Naive thymus-derived CD4-positive, alpha-beta T cell (primary cell): Measurements from ENCODE around the gene ABHD17B. TPM values are rescaled to one million over a fixed set of nuclear protein-coding genes. Genes with fewer than 3 reads are reported as not detected.

Experiments
- ATAC-seq: fragments of 150-1000 bp; cut with Tn5 transposase; 2 replicates; pipeline ENCODE4 v1.10.0; 2021; ENCODE audit warnings: mild to moderate bottlenecking, moderate library complexity
- CTCF ChIA-PET: fragments of 350-600 bp; sonication (Branson Sonifier 250); formaldehyde crosslinking; loops from one replicate; lab custom pipeline; 2021; ENCODE audit warnings: antibody characterized with exemption; lab: Charles Lee
- POLR2A ChIA-PET: fragments of 350-600 bp; sonication (Branson Sonifier 250); formaldehyde crosslinking; loops from one replicate; lab custom pipeline; 2021; ENCODE audit warnings: antibody characterized with exemption, inconsistent platforms; lab: Charles Lee
- DNase-seq, 9 donors: peaks; one replicate each; pipeline versions ENCODE4 v3.0.0 to v3.0.0-alpha.2; 2020 to 2022; ENCODE audit warnings: mixed read lengths in 1 of 9
- H3K27ac ChIP-seq: one replicate; pipeline ENCODE4 v1.7.0; 2013; ENCODE audit warnings: mild to moderate bottlenecking, low read depth, low read length, moderate library complexity
- H3K27me3 ChIP-seq, 2 donors: one replicate each; pipeline ENCODE4 v1.7.0; 2013; ENCODE audit warnings: low read length in 2 of 2, mild to moderate bottlenecking in 2 of 2, moderate library complexity in 2 of 2; ENCODE audit not compliant: control insufficient read depth in 2 of 2, insufficient read depth in 2 of 2
- H3K36me3 ChIP-seq, 3 experiments: 1 replicate in 2 of 3; 2 replicates in 1 of 3; pipeline ENCODE4 v1.7.0; 2013; ENCODE audit warnings: low read length in 3 of 3, mild to moderate bottlenecking in 3 of 3, moderate library complexity in 1 of 3; ENCODE audit not compliant: insufficient read depth in 3 of 3, control insufficient read depth in 2 of 3
- H3K4me1 ChIP-seq, 2 donors: one replicate each; pipeline ENCODE4 v1.7.0; 2013; ENCODE audit warnings: low read length in 2 of 2, mild to moderate bottlenecking in 2 of 2, moderate library complexity in 1 of 2; ENCODE audit not compliant: control insufficient read depth in 2 of 2, insufficient read depth in 2 of 2
- H3K4me3 ChIP-seq: 2 replicates; pipeline ENCODE4 v1.7.0; 2013; ENCODE audit warnings: mild to moderate bottlenecking, low read length
- H3K9me3 ChIP-seq, 3 experiments: 1 replicate in 2 of 3; 2 replicates in 1 of 3; pipeline ENCODE4 v1.7.0; 2013; ENCODE audit warnings: low read length in 3 of 3; ENCODE audit not compliant: control insufficient read depth in 2 of 3
- H3K27ac Mint-ChIP-seq, 9 donors: one replicate each; pipeline ENCODE4 v1.8.0; 2020 to 2022; ENCODE audit warnings: mixed read lengths in 9 of 9, mild to moderate bottlenecking in 8 of 9, moderate library complexity in 5 of 9, inconsistent platforms in 2 of 9
- H3K27me3 Mint-ChIP-seq, 5 donors: one replicate each; pipeline ENCODE4 v1.8.0; 2021 to 2022; ENCODE audit warnings: mixed read lengths in 5 of 5, mild to moderate bottlenecking in 1 of 5
- H3K36me3 Mint-ChIP-seq, 5 donors: one replicate each; pipeline ENCODE4 v1.8.0; 2020 to 2022; ENCODE audit warnings: mixed read lengths in 5 of 5, mild to moderate bottlenecking in 3 of 5, inconsistent platforms in 1 of 5
- H3K4me1 Mint-ChIP-seq, 7 donors: one replicate each; pipeline ENCODE4 v1.8.0; 2020 to 2022; ENCODE audit warnings: mixed read lengths in 7 of 7, mild to moderate bottlenecking in 3 of 7, inconsistent platforms in 1 of 7
- H3K4me3 Mint-ChIP-seq, 10 donors: one replicate each; pipeline ENCODE4 v1.8.0; 2020 to 2022; ENCODE audit warnings: mild to moderate bottlenecking in 10 of 10, mixed read lengths in 10 of 10, moderate library complexity in 6 of 10, inconsistent platforms in 2 of 10
- H3K9me3 Mint-ChIP-seq, 11 donors: one replicate each; pipeline ENCODE4 v1.8.0; 2020 to 2022; ENCODE audit warnings: mixed read lengths in 11 of 11, mild to moderate bottlenecking in 4 of 11, inconsistent platforms in 1 of 11, moderate library complexity in 1 of 11
- intact Hi-C, 2 donors: fragments of 100-400 bp; cut with micrococcal nuclease; formaldehyde crosslinking; loops; one replicate each; pipeline ENCODE4 v1.15.1; 2023
- polyA plus RNA-seq, 2 donors: library from polyadenylated mRNA; unstranded; fragments of 300-500 nt; fragmentation: Illumina TruSeq; gene quantifications; one replicate each; pipeline ENCODE4 v1.2.3, GENCODE V29; 2021
- total RNA-seq, 6 experiments: library from RNA in 5 of 6; stranded (reverse) in 5 of 6; gene quantifications; 1 replicate in 5 of 6; 2 replicates in 1 of 6; pipeline ENCODE4 v1.2.3 and lab custom pipeline; 2021 to 2026

ABHD17B gene
- total and polyA plus RNA-seq, 7 experiments from 2014 or later: 9.9 to 26.1 (median 19.4) TPM

DNA sequence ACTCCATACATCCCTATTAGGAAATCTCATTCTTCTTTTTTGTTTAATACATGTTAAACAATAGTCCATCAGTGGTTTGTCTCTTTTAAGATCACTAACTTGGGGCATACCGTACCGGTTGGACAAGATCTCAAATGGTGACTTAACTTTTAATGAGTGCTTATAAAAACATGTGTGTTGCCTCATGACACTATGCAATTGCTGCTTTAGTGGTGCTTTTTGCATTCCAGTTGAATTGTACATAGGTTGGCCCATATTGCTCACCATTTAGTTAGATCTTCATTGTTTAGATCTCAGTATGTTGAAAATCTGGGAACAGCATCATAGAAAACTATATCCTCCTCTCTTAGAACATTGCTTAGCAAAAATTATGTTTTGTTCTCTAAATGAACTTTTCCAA, 18.2 kb upstream of the ABHD17B start:
- Histone ChIP-seq H3K27me3 (no peaks in the 10 kb centered on the region), H3K27ac (no peak overlapping the region), H3K9me3 (no peaks in the 10 kb centered on the region), H3K4me3 (no peak overlapping the region), H3K4me1 (no peaks in the 10 kb centered on the region), H3K36me3 (no peaks in the 10 kb centered on the region)
- H3K4me1 Mint-ChIP-seq: peaks cover 4 to 24% (median 9%) of the 10 kb centered on the region in 7 donors
- CTCF ChIA-PET: no interaction called here
- intact Hi-C loops: no loop called here
- no peaks in the 10 kb centered on the region for H3K27me3 Mint-ChIP-seq
- no peak overlapping the region for H3K4me3 Mint-ChIP-seq
- POLR2A ChIA-PET: no interaction called here
- ATAC-seq (no peak), DNase-seq (no peak)
- H3K36me3 Mint-ChIP-seq: peaks cover 0 to 44% (median 27%) of the 10 kb centered on the region in 5 donors
- no peak overlapping the region for H3K27ac Mint-ChIP-seq
- H3K9me3 Mint-ChIP-seq: peaks cover 0 to 4% (median 0%) of the 10 kb centered on the region in 11 donors

DNA sequence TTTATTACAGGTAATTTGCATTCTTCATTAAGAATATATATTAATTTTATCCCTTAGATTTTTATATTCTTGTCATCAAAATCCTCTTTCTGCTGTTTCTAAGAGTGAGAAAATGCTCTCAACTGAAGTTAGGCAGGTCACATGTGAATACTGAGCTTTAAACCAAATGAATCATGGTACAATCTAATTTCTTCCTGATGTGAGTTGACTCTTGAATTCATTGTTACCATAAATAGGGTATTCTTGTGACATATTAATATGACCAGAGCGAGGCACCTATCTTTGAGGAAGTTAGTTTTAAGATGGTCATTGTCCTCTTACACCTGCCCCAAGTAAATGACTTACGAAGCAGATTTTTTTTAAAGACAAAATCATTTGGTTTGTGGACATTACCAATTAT, 17.8 kb upstream of the ABHD17B start:
- intact Hi-C loops: no loop called here
- ATAC-seq: no peak
- Histone ChIP-seq H3K27me3 (no peaks in the 10 kb centered on the region), H3K36me3 (no peaks in the 10 kb centered on the region), H3K4me3 (no peak overlapping the region), H3K4me1 (no peaks in the 10 kb centered on the region), H3K27ac (no peak overlapping the region), H3K9me3 (no peaks in the 10 kb centered on the region)
- H3K9me3 Mint-ChIP-seq: peaks cover 0 to 4% (median 0%) of the 10 kb centered on the region in 11 donors
- H3K27me3 Mint-ChIP-seq: no peaks in the 10 kb centered on the region
- DNase-seq: no peak
- peaks cover 0 to 44% (median 31%) of the 10 kb centered on the region in 5 donors for H3K36me3 Mint-ChIP-seq
- H3K27ac Mint-ChIP-seq: no peak overlapping the region
- ChIA-PET POLR2A (no interaction called here), CTCF (no interaction called here)
- peaks cover 5 to 23% (median 9%) of the 10 kb centered on the region in 7 donors for H3K4me1 Mint-ChIP-seq
- H3K4me3 Mint-ChIP-seq: no peak overlapping the region

DNA sequence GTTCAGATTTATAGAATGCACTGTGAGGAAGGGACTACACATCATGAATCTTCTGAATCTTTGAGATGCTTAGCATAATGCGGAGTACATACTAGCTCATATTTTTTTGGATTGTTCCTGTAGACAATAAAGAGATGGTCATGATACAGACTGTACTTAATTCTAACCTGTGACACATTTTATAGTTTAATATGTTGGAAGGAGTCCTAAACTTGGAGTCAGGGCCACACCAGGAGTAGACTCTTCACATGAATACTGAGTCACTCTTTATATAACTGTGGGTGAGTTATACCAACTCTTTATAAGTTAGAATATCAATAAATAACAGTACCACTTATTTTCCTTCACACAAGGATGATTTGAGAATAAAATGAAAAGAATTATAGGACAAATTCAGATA, 17.4 kb upstream of the ABHD17B start:
- H3K27me3 Mint-ChIP-seq: no peaks in the 10 kb centered on the region
- H3K9me3 Mint-ChIP-seq: peaks cover 0 to 4% (median 0%) of the 10 kb centered on the region in 11 donors
- intact Hi-C loops: no loop called here
- DNase-seq (no peak), ATAC-seq (no peak)
- H3K4me1 Mint-ChIP-seq: peaks cover 5 to 23% (median 11%) of the 10 kb centered on the region in 7 donors
- CTCF ChIA-PET: no interaction called here
- Histone ChIP-seq H3K9me3 (no peaks in the 10 kb centered on the region), H3K27ac (no peak overlapping the region), H3K27me3 (no peaks in the 10 kb centered on the region), H3K4me3 (no peak overlapping the region), H3K36me3 (no peaks in the 10 kb centered on the region), H3K4me1 (no peaks in the 10 kb centered on the region)
- no peak overlapping the region for H3K27ac Mint-ChIP-seq
- POLR2A ChIA-PET: no interaction called here
- H3K36me3 Mint-ChIP-seq: peaks cover 0 to 44% (median 33%) of the 10 kb centered on the region in 5 donors
- H3K4me3 Mint-ChIP-seq: no peak overlapping the region

DNA sequence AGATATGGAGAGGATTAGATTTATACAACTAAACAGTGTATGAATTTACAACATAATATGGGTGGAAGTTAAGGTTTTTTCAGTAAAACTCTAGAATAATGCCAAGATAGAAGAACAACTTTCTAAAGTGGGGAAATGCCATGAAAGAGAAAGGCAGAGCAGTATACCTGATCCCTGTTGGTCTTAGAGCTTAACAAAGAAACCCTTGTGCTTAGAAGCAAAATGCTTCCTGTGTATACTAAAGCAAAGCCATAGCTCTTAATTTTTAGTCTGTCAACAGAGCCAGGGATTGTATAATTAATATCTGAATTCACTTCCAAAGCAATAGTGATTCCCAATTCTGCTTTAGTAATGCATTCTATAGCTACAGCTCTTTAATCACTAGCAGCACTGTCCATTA, 14.8 kb upstream of the ABHD17B start:
- Histone ChIP-seq H3K27me3 (no peaks in the 10 kb centered on the region), H3K27ac (no peak overlapping the region), H3K4me1 (no peaks in the 10 kb centered on the region), H3K4me3 (no peak overlapping the region), H3K9me3 (no peaks in the 10 kb centered on the region), H3K36me3 (no peaks in the 10 kb centered on the region)
- Mint-ChIP-seq H3K4me3 (no peak overlapping the region), H3K27me3 (no peaks in the 10 kb centered on the region), H3K36me3 (peaks cover 0 to 30% (median 21%) of the 10 kb centered on the region in 5 donors), H3K27ac (no peak overlapping the region), H3K9me3 (no peaks in the 10 kb centered on the region), H3K4me1 (peaks cover 11 to 23% (median 15%) of the 10 kb centered on the region in 7 donors)
- no peak for ATAC-seq
- intact Hi-C loops: no loop called here
- POLR2A ChIA-PET: no interaction called here
- CTCF ChIA-PET: interaction anchor here (1.4 kb wide), 1 partner anchor 14 kb away, joined by 4 read pairs; the partner anchor contains the start of gene C9orf85
- DNase-seq: no peak

DNA sequence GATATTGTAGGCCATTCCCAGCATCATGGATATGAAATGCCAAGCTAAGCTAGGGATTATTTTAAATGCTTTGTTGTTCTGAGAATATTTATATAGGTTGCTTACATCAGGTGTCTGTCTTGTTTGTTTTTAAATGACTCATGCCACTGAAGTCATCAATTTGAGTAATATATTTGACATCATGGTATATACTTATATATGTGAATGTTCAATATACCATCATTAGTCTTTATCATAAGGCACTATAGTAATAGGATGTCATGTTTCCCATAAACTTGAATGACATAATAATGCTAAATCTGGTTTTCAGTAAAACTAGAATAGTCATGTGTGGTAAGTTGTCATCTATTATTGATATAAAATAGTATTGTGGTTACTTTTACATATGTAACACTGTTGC, 13.6 kb upstream of the ABHD17B start:
- Mint-ChIP-seq H3K36me3 (peaks cover 0 to 33% (median 19%) of the 10 kb centered on the region in 5 donors), H3K9me3 (no peaks in the 10 kb centered on the region), H3K27me3 (no peaks in the 10 kb centered on the region), H3K27ac (no peak overlapping the region), H3K4me1 (peaks cover 11 to 22% (median 14%) of the 10 kb centered on the region in 7 donors), H3K4me3 (no peak overlapping the region)
- ATAC-seq (no peak), DNase-seq (no peak)
- no peak overlapping the region for H3K27ac ChIP-seq
- H3K36me3 ChIP-seq: no peaks in the 10 kb centered on the region
- POLR2A ChIA-PET: no interaction called here
- H3K4me1 ChIP-seq: no peaks in the 10 kb centered on the region
- no peaks in the 10 kb centered on the region for H3K27me3 ChIP-seq
- no peaks in the 10 kb centered on the region for H3K9me3 ChIP-seq
- intact Hi-C loops: no loop called here
- H3K4me3 ChIP-seq: no peak overlapping the region
- CTCF ChIA-PET: interaction anchor here (0.9 kb wide), 1 partner anchor 28 kb away, joined by 3 read pairs; no protein-coding TSS in a partner anchor

DNA sequence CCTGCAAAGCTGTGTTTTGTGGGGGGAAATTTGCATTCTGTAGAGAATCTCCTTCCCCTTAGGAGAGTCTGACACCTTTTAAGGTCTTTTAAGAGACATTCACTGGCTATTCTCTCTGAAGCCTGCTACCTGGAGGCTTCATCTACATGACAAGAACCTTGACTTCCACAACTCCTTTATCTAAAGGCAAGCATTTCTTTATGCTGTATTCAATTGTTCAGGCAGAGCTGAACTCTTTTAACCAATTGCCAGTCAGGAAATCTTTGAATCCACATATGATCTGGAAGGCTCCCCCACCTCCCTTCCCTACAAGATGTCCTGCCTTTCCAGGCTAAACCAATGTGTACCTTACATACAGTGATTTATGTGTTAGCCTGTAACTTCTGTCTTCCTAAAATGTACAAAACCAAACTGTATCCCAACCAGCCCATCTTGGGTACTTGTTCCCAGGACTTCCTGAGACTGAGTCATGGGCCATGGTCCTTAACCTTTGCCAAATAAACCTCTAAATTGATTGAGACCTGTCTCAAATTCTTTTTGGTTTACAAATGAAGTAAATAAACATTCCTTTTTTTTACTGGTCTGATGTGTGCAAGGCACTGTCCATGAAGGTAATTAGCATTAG, 10.3 kb upstream of the ABHD17B start:
- ATAC-seq (no peak), DNase-seq (no peak)
- peaks cover 3 to 38% (median 15%) of the 10 kb centered on the region in 5 donors for H3K36me3 Mint-ChIP-seq
- Histone ChIP-seq H3K4me3 (no peak overlapping the region), H3K9me3 (no peaks in the 10 kb centered on the region), H3K36me3 (no peaks in the 10 kb centered on the region), H3K4me1 (no peaks in the 10 kb centered on the region), H3K27ac (no peak overlapping the region), H3K27me3 (no peaks in the 10 kb centered on the region)
- peaks cover 19 to 36% (median 21%) of the 10 kb centered on the region in 7 donors for H3K4me1 Mint-ChIP-seq
- H3K4me3 Mint-ChIP-seq: no peak overlapping the region
- H3K27ac Mint-ChIP-seq: no peak overlapping the region
- ChIA-PET POLR2A (interaction anchor here (0.6 kb wide), 1 partner anchor 35 kb away, joined by 5 read pairs; no protein-coding TSS in a partner anchor), CTCF (interaction anchor here (0.6 kb wide), 1 partner anchor 28 kb away, joined by 4 read pairs; no protein-coding TSS in a partner anchor)
- intact Hi-C loops: no loop called here
- H3K27me3 Mint-ChIP-seq: no peaks in the 10 kb centered on the region
- no peaks in the 10 kb centered on the region for H3K9me3 Mint-ChIP-seq
